A673 (cell line): ENCODE measurements around the gene DOCK1.

Experiments used
- CTCF ChIP-seq: fragments of 300-800, 200-600 bp; sonication (generic); conservative IDR thresholded peaks from 2 replicates; pipeline ENCODE4 v1.5.1; 2017; ENCODE audit warnings: low read depth, mild to moderate bottlenecking, antibody characterized with exemption, low read length, moderate library complexity, mixed read lengths
- EZH2 ChIP-seq: fragments of 200-600 bp; sonication (generic); IDR thresholded peaks from 2 replicates; pipeline ENCODE4 v1.6.1; 2017; ENCODE audit warnings: borderline replicate concordance, low read depth, mild to moderate bottlenecking, mixed read lengths, antibody characterized with exemption, low read length; ENCODE audit not compliant: poor library complexity, severe bottlenecking

- TF ChIP-seq CTCF = no peak
- no peak for TF ChIP-seq EZH2
Measured at GRCh38 chr10:127174866-127175265, 269.6 kb downstream of the DOCK1 start.
